COLO668 (cell line): ENCODE data around the gene SETBP1.
"Not testable (repeated sequence)": the region's sequence is repeated elsewhere in the genome, so short reads cannot be mapped to it uniquely, and the experiment has no call there.

Source experiments
- DNase-seq: peaks from one replicate; lab custom pipeline; 2025; ENCODE audit not compliant: unreplicated experiment; lab: John Stamatoyannopoulos, UW

SETBP1 gene

GRCh38 chr18:44786688-44787087 lies 106.0 kb downstream of the SETBP1 start:
- DNase-seq, result no peak

- DNase-seq, result no peak
Observed at GRCh38 chr18:44788334-44788733, 107.6 kb downstream of the SETBP1 start.

- DNase-seq, result no peak
Observed at GRCh38 chr18:44789710-44790109, 109.0 kb downstream of the SETBP1 start.

- DNase-seq, result no peak
Observed at GRCh38 chr18:44790860-44791259, 110.2 kb downstream of the SETBP1 start.

GRCh38 chr18:44791520-44791919 lies 110.8 kb downstream of the SETBP1 start:
- no peak for DNase-seq

GRCh38 chr18:44792456-44793061 lies 111.9 kb downstream of the SETBP1 start:
- no peak for DNase-seq

- no peak for DNase-seq
Observed at GRCh38 chr18:44793194-44793593, 112.5 kb downstream of the SETBP1 start.

- DNase-seq, result no peak
Observed at GRCh38 chr18:44793685-44794084, 113.0 kb downstream of the SETBP1 start.

GRCh38 chr18:44795241-44795640 lies 114.6 kb downstream of the SETBP1 start:
- DNase-seq, result no peak

GRCh38 chr18:44796429-44797428 lies 116.0 kb downstream of the SETBP1 start:
- DNase-seq, result peak; percentile 49

GRCh38 chr18:44798433-44799048 lies 117.9 kb downstream of the SETBP1 start:
- no peak for DNase-seq

GRCh38 chr18:44799382-44799906 lies 118.8 kb downstream of the SETBP1 start:
- DNase-seq, result no peak

- peak; percentile 35 for DNase-seq
Observed at GRCh38 chr18:44799907-44800421, 119.3 kb downstream of the SETBP1 start.

GRCh38 chr18:44800766-44801165 lies 120.1 kb downstream of the SETBP1 start:
- DNase-seq, result not testable (repeated sequence)

- no peak for DNase-seq
Observed at GRCh38 chr18:44801781-44802180, 121.1 kb downstream of the SETBP1 start.

GRCh38 chr18:44802508-44802907 lies 121.8 kb downstream of the SETBP1 start:
- no peak for DNase-seq

GRCh38 chr18:44803019-44803650 lies 122.4 kb downstream of the SETBP1 start:
- DNase-seq, result peak; percentile 52

GRCh38 chr18:44804033-44804432 lies 123.3 kb downstream of the SETBP1 start:
- no peak for DNase-seq

- no peak for DNase-seq
Observed at GRCh38 chr18:44805176-44805575, 124.5 kb downstream of the SETBP1 start.

GRCh38 chr18:44805643-44806042 lies 125.0 kb downstream of the SETBP1 start:
- no peak for DNase-seq

- DNase-seq, result no peak
Observed at GRCh38 chr18:44807766-44808165, 127.1 kb downstream of the SETBP1 start.
